ENCODE data around the gene ADAM15.

The ADAM15 gene

DNA sequence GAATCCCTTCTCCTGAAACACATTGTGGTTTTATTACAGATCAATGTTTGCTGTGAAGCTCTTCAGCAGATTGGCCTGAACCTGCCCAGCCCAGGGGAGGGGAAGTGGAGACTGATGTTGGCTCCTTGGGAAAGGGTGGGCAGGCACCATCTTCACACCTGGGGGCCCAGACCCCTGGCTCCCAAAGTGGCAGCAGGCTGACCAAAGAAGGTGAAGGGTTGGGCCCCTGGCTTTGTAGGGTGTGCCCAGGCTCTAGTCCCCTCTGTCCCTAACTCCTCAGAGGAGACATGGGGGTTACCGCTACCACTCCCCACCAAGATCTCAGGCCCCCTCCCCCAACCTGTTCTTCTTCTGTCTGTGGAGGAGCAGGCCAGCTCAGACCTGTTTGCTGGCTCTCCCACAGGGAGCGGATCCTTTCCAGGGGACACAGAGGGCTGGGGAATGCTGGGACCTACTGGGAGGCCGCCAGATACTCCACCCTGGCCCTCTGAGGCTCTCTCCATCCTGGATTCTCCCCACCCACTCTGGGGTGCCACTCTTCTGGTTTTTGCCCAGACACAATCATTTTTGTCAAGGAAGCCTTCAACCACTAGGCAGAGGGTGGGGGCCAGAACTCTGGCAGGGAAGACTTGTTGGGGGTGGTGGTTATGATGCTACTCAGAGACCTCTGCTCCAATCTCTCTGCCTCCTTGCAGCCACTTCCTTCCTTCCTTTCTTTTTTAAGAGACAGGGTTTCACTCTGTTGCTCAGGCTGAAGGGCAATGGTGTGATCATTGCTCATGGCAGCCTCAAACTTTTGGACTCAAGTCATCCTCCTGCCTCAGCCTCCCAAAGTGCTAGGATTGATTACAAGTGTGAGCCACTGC lies 22.5 kb downstream of the ADAM15 start:
- DNase-seq, result no peak

DNA sequence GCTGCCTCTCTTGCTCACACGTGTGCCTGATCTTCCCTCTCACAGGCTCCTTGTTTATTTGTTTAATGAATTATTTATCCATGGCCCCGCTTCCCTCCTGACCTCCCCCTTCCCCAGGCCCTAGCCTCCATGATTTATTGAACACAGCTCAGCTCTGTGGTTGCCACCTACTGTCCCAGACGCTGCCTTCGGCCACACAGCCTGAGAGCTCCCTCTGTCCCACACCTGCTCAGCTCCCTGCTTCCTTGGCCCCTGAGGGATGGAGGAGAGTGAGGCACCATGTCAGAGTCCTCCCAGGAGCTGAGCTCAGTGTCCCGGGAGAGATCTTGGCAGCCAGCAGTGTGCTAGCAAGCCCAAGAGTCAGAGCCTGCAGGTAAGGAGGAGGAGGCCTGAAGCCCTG lies 24.4 kb downstream of the ADAM15 start:
- no peak for DNase-seq

- no peak for DNase-seq
Observed at GRCh38 chr1:155076371-155076770, 25.3 kb downstream of the ADAM15 start.

DNA sequence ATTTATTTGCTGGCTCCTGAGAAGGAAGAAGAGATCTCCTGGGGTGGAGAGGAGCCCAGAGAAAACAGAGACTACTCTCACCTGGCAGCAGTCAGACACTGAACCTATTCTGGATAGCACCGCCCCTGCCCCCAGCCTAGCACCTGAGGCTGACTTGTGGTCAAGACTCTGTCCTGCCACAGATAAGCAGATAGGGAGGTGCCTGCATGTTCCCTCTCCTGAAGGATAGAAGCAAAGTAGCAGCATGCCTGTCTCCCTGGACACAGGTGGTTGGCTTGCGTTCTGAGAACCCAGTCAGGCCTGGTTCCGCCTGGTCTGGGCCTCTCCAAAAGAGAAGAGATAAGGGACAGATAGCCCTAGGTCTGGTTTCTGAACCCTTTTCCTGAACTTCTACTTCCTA lies 26.2 kb downstream of the ADAM15 start:
- DNase-seq, result no peak

DNA sequence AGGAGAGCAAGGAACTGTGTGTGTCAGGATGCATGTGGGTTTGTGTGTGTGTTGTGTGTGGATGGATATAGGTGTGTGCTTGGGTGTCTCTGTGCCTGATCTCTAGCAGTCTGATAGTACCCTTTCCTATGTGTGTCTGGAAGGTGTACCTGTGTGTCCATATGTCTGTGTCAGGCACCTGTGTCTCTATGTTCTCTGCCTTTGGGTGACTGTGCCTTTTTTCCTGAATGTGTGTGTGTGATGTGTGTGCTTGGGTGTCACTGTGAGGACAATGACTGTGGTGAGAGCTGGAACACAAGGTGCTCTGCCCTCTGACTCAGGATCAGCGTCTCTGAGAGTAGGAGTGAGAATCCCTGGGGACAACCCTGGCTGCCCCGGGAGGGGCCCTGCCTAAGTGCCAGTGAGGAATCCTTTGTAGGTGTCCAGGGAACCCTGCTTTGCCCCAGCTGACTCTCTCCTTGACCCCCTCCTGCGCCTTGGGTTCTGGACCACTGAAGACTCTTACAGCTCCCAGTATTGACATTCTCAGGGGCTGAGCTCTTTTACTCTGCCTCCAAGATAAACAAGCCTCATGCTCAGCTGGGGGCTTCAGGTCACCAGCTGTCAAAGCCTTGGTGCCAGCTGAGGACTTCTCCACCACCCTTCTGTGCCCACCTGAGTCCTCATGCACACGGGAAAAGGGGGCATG lies 26.8 kb downstream of the ADAM15 start:
- no peak for DNase-seq

GRCh38 chr1:155078469-155079209 lies 27.5 kb downstream of the ADAM15 start, which contains the start of gene EFNA3:
Gene EFNA3 (plus strand): TSS chr1:155078837. CDS start chr1:155078942, 105 bp downstream.
- peak; percentile 48 for DNase-seq

- no peak for DNase-seq
Observed at GRCh38 chr1:155079210-155079486, 28.0 kb downstream of the ADAM15 start.

DNA sequence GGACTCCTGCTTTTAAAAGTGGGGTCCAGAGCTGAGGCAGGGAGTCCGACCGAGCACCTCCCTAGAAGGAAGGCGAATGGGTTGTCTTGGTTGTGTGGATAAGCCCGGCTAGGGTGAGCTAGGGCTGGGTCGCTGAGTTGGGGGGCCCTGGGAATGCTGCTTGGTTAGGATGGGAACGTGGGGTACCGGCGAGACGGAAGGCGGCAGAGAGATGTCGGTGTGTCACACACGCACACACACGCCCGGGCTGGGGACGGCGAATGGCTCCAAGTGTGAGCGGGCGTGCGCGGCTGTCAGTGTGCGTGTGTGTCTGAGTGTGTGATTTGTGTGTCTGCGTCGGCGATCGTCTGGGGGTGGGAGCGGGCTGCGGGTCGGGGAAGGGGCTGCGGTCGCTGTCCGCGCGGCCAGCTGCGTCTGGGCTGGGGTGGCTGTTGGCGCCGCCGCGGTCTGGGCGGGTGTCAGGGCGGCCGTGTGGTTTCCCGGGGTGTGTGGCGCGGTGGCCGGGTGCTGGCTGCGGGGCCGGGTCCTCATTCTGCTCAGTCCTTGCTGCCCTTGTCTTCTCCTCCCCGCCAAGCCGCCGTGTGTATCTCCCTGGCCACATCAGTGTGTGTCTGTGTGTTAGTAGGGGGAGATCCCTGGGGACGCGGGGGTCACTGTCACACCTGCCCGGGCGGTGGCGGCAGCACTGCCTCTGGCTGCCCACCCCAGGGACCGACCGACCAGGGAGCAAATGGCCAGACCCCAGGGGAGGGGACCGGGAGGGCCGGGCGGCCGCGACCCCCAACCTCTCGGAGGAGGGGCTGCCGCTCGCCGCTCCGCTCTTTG lies 28.6 kb downstream of the ADAM15 start:
- no peak for DNase-seq

GRCh38 chr1:155080312-155081228 lies 29.5 kb downstream of the ADAM15 start:
- DNase-seq, result no peak

- DNase-seq, result no peak
Observed at GRCh38 chr1:155081472-155082300, 30.6 kb downstream of the ADAM15 start.

DNA sequence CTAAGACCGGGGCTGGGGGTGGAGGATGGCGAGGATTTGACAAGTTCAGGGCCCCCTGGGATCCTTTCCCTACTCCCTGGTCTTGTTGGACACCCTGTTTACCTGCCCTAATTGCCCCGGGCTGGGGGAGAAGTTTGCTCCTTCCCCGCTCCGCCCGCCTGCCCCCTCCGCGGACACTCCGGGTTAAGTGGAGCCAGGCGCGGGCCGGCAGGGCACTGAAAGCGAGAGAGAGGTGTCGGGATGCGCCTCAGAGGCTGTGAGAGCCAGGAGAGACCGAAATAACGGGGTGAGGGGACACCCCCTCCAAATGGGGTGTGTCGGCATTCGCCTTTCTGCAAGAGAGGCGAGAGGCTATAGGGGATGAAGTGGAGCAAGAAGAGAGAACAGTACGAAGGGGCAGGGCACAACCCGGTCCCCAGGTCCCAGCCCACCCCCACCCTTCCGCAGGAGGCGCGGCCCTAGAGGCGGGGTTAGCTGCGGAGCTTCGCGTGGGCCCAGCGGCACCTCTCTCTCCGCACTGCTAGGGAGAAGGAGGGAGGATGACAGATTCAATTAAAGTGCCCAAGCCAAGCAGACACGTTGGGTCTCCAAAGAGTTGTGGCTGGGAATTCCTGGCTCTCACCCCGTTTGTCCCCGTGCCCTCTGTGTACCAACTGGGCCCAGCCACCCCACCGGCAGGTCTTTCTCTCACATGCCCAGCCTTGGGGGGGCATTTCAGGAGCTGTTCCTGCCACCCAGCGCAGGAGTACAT lies 31.4 kb downstream of the ADAM15 start:
- no peak for DNase-seq

- DNase-seq, result no peak
Observed at GRCh38 chr1:155083052-155083541, 32.0 kb downstream of the ADAM15 start.

DNA sequence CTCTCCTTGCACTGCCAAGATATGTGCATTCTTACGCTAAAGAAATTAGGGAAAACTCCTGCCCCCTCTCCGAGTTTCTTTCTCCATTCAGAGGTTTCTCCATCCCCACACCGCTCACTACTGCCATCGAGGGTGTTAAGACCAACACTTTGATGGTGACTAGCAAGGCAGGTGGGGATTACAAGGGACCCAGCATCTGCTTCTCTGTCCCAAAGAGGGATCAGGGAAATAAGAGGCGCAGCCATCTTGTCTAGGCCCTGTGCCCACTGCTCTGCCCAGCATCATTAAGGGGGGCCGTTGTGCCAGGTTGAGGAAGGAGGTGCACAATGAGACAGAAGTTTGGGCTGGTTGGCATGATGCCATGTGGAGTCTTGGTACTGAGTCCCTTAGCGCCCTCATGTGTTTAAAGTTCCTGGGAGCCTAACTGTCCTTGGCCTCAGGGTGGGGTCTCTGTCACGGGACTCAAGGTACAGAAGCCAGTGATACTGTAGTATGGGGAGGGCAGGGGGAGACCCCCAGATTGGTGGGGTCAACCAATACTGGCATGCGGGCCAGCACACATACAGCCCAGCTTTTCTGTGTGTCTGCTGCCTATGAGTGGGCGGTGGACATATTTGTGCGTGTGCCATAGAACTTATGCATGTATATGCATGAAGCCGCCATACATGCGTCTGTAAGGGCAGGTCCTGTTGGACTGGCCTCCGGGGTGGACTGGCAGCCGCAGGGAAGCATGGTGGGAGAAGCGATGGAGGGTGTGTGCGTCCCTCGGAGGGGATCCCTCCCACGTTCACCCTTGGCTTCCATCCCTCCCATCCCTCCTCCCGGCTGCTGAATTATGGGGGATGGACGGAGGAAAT lies 33.0 kb downstream of the ADAM15 start:
- peak; percentile 14 for DNase-seq

- peak; percentile 93 for DNase-seq
Observed at GRCh38 chr1:155084722-155085503, 33.8 kb downstream of the ADAM15 start.

DNA sequence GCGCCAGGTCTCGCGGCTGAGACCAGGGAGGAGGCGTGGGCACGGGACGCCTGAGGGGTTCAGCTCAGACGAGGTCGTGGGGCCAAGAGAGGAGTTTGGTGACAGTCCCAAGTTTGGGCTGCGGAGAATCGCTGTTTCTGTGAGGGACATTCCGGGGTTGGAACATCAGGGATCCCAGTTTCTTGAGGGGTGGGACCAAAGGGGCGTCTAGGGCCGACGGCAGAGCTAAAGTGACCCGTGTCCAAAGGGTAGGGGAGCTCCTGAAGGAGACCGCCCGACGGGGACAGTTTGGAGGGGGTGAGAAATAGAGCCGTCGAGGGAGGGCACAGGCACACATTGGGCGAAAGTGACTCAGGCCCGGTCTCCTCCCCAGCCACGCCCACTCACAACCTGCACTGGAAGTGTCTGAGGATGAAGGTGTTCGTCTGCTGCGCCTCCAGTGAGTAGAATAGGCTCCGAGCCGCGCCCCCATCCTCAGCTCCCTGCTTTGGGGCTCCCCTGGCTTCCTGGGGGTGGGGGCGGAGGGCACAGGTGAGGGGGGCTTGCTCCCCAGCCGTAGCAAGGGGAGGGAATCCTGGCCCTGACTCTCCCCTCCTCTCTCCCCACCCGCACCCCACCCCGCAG lies 34.5 kb downstream of the ADAM15 start:
- DNase-seq, result no peak

GRCh38 chr1:155086128-155086741 lies 35.1 kb downstream of the ADAM15 start:
- peak; percentile 41 for DNase-seq
